ENCODE data around the gene JMJD8. TPM values are rescaled to one million over a fixed set of nuclear protein-coding genes. Genes with fewer than 3 reads are reported as not detected.

JMJD8 gene
- total RNA-seq, 4 donors from 2014 or later: 65.8 to 79.6 (median 71.8) TPM

GRCh38 chr16:651844-652243 is 32.3 kb downstream of the JMJD8 start:
- no peak for TF ChIP-seq CTCF (IDR thresholded peaks at IDR 0.05)
- ATAC-seq (ENCODE audit: low FRiP score): no peak
- DNase-seq (ENCODE audit: low spot score): no peak

GRCh38 chr16:649631-650030 is 34.5 kb downstream of the JMJD8 start:
- DNase-seq (ENCODE audit: low spot score) (no peak), ATAC-seq (ENCODE audit: low FRiP score) (no peak)
- TF ChIP-seq CTCF (IDR thresholded peaks at IDR 0.05): no peak

GRCh38 chr16:648781-649589 is 35.1 kb downstream of the JMJD8 start, which contains the start of gene WDR90:
TSS of gene WDR90 (plus strand) at chr16:649365. CDS start at chr16:649417, 52 bp downstream.
- no peak for TF ChIP-seq CTCF (IDR thresholded peaks at IDR 0.05)
- DNase-seq (ENCODE audit: low spot score) (peak; percentile 72), ATAC-seq (ENCODE audit: low FRiP score) (peak; percentile 84)

- no peak for TF ChIP-seq CTCF (IDR thresholded peaks at IDR 0.05)
- DNase-seq (ENCODE audit: low spot score) (no peak), ATAC-seq (ENCODE audit: low FRiP score) (no peak)
Measured at GRCh38 chr16:648071-648780, 35.9 kb downstream of the JMJD8 start.

GRCh38 chr16:647173-647902 is 36.8 kb downstream of the JMJD8 start:
- no peak for DNase-seq (ENCODE audit: low spot score)
- no peak for TF ChIP-seq CTCF (IDR thresholded peaks at IDR 0.05)
- no peak for ATAC-seq (ENCODE audit: low FRiP score)

GRCh38 chr16:646679-647172 is 37.4 kb downstream of the JMJD8 start:
- ATAC-seq (ENCODE audit: low FRiP score) (no peak), DNase-seq (ENCODE audit: low spot score) (no peak)
- TF ChIP-seq CTCF (IDR thresholded peaks at IDR 0.05): no peak

All from omental fat pad (tissue), 4 donors.